Esophagus muscularis mucosa (tissue), 3 donors: Measurements from ENCODE around the gene COG5.

Source experiments
- CTCF ChIP-seq, 3 experiments: fragments of 200-600 bp in 2 of 3; fragments of 450-650 bp in 1 of 3; sonication (generic) in 2 of 3; IDR thresholded peaks; one replicate each; pipeline ENCODE4 v1.5.1; 2017 to 2019; ENCODE audit warnings: antibody characterized with exemption in 3 of 3, mild to moderate bottlenecking in 2 of 3, moderate library complexity in 1 of 3
- POLR2A ChIP-seq: fragments of 450-650 bp; IDR thresholded peaks from one replicate; pipeline ENCODE4 v1.6.1; 2017; ENCODE audit warnings: antibody characterized with exemption, moderate library complexity, mild to moderate bottlenecking, low read depth
- POLR2AphosphoS5 ChIP-seq, 2 donors: sonication (generic); formaldehyde crosslinking; IDR thresholded peaks; one replicate each; pipeline ENCODE4 v1.6.1; 2017; ENCODE audit warnings: antibody characterized with exemption in 2 of 2

GRCh38 chr7:107593025-107593410, 29.3 kb upstream of the COG5 start:
- TF ChIP-seq CTCF (IDR thresholded peaks at IDR 0.05) (no peak), POLR2A (no peak), POLR2AphosphoS5 (IDR thresholded peaks at IDR 0.05) (no peak)
